Measurements from ENCODE around the gene SH3TC1. TPM values are rescaled to one million over a fixed set of nuclear protein-coding genes. Genes with fewer than 3 reads are reported as not detected.

The SH3TC1 gene
- total RNA-seq, 1 donor from 2014 or later = 73.1 TPM

DNA sequence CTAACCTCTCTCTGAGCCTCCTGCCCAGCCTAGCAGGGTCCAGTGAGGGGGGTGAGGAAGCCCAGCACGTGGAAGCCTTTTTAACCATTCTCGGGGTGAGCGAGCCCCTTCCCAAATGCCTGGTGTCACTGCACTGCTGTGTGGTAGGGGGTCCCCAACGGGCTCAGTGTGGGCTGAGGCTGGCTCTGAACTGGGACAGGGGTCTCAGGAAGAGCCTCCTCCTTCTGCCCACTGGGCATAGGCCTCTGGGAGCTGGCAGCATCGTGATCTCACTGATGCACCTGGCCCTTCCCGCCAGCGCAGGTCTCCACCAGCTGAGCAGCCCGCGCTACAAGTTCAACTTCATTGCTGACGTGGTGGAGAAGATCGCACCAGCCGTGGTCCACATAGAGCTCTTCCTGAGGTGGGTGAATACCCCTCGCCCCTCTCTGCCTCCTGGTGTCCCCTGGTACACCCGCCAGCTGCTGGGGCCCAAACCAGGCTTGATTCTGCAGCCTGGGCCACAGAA lies 83.1 kb downstream of the SH3TC1 start:
- DNase-seq (no peak), ATAC-seq (no peak)
- intact Hi-C loops (cut with DNase I) = no loop called here
- no peak overlapping the region for H3K27ac ChIP-seq
- no peaks in the 10 kb centered on the region for H3K36me3 ChIP-seq
- peaks cover 8% of the 10 kb centered on the region for H3K4me1 ChIP-seq
- H3K27me3 ChIP-seq (ENCODE audit: low read depth) = no peaks in the 10 kb centered on the region
- H3K4me3 ChIP-seq = no peak overlapping the region
- TF ChIP-seq, protein P1, sequence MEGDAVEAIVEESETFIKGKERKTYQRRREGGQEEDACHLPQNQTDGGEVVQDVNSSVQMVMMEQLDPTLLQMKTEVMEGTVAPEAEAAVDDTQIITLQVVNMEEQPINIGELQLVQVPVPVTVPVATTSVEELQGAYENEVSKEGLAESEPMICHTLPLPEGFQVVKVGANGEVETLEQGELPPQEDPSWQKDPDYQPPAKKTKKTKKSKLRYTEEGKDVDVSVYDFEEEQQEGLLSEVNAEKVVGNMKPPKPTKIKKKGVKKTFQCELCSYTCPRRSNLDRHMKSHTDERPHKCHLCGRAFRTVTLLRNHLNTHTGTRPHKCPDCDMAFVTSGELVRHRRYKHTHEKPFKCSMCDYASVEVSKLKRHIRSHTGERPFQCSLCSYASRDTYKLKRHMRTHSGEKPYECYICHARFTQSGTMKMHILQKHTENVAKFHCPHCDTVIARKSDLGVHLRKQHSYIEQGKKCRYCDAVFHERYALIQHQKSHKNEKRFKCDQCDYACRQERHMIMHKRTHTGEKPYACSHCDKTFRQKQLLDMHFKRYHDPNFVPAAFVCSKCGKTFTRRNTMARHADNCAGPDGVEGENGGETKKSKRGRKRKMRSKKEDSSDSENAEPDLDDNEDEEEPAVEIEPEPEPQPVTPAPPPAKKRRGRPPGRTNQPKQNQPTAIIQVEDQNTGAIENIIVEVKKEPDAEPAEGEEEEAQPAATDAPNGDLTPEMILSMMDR (IDR thresholded peaks at IDR 0.05) = no peak
- H3K9me3 ChIP-seq = no peaks in the 10 kb centered on the region

DNA sequence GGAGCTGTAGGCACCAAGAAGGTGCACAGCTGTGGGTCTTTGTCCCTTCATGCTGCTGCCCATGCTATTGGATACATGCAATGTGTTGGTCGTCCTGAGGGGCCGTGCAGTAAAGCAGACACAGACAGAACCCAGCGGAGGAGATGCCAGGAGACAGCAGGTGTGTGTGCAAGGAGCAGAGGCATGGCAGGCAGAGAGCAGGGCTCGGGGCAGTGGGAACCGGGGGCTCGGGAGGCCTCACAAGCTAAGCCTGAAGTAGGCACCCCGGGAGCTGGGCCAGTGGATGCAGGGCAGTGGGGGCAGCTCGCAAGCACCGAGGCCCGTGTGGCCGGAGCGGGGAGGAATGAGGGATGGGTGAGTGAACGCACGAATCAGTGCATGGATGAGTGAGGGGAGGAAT lies 83.7 kb downstream of the SH3TC1 start:
- intact Hi-C loops (cut with DNase I) = no loop called here
- H3K27me3 ChIP-seq (ENCODE audit: low read depth) = no peaks in the 10 kb centered on the region
- TF ChIP-seq, protein P1 (IDR thresholded peaks at IDR 0.05) = no peak
- no peak overlapping the region for H3K27ac ChIP-seq
- ATAC-seq (no peak), DNase-seq (no peak)
- H3K9me3 ChIP-seq = no peaks in the 10 kb centered on the region
- no peaks in the 10 kb centered on the region for H3K36me3 ChIP-seq
- no peak overlapping the region for H3K4me3 ChIP-seq
- peaks cover 4% of the 10 kb centered on the region for H3K4me1 ChIP-seq

DNA sequence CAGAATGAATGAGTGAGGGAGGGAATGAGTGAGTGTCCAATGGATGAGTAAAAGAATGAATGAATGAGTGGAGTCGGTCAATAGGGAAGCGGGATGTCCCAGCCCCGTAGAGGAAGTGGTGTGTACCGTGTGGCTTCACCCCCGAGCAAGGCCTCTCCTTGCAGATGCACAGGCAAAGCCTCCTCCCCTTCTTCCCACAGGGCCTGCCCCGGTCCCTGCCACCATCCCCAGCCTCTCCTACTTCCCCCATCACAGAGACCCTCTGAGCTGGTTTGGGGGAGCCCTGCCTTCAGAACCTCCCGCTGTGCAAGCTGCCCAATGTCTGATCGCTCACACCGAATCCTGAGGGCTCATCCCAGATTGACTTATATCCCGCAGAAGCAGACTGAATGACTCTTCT lies 84.1 kb downstream of the SH3TC1 start:
- Histone ChIP-seq H3K36me3 (no peaks in the 10 kb centered on the region), H3K9me3 (no peaks in the 10 kb centered on the region), H3K4me1 (peaks cover under 1% of the 10 kb centered on the region), H3K27me3 (ENCODE audit: low read depth) (no peaks in the 10 kb centered on the region), H3K4me3 (no peak overlapping the region), H3K27ac (no peak overlapping the region)
- TF ChIP-seq, protein P1 (IDR thresholded peaks at IDR 0.05) = no peak
- intact Hi-C loops (cut with DNase I) = no loop called here
- DNase-seq (no peak), ATAC-seq (no peak)

DNA sequence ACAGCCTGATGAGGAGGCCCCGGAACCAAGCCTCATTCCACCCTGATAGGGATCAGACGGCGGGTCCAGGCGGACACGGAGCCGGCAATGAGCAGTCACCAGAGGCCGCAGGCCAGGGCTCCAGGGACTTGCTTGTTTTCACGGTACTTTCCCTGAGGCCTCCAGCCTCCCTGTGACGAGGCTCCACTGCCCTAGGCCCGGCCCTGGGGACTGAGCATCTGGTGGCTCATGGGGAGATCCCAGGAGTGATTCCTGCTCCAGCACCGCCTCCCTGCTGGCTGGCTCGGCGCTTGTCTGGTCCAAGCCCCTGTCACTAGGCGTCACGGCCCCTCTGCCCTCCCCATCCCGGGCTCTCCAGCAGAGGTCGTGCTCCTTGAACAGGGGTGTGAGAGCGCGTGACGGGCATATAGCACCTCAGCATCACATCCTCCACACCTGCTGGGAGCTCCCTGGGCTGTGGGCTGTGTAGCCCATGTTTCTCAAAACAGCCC lies 84.6 kb downstream of the SH3TC1 start:
- Histone ChIP-seq H3K36me3 (no peaks in the 10 kb centered on the region), H3K4me3 (no peak overlapping the region), H3K27me3 (ENCODE audit: low read depth) (no peaks in the 10 kb centered on the region), H3K9me3 (no peaks in the 10 kb centered on the region), H3K4me1 (no peaks in the 10 kb centered on the region), H3K27ac (no peak overlapping the region)
- DNase-seq (no peak), ATAC-seq (no peak)
- TF ChIP-seq, protein P1 (IDR thresholded peaks at IDR 0.05) = no peak
- intact Hi-C loops (cut with DNase I) = no loop called here

DNA sequence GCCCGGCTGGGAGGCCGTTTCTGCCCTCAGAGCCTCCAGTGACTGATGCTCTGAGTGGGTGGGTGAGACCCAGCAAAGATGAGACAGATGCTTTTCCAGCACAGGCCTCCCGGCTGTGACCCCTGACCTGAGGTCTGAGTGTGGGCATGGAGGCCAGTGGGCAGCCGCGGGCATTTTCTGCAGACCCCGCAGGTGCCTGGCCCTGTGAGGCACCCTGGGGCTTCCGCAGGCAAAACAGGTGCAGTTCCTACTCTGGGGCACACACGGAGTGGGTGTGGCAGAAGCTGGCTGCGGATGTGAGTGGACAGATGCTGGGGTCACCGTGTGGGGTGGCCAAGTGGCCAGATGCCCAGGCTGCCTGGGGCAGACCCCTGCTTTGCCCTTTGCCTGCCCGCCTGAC lies 85.3 kb downstream of the SH3TC1 start:
- Histone ChIP-seq H3K9me3 (no peaks in the 10 kb centered on the region), H3K27ac (no peak overlapping the region), H3K4me1 (no peaks in the 10 kb centered on the region), H3K27me3 (ENCODE audit: low read depth) (no peaks in the 10 kb centered on the region), H3K36me3 (no peaks in the 10 kb centered on the region), H3K4me3 (no peak overlapping the region)
- ATAC-seq (no peak), DNase-seq (no peak)
- TF ChIP-seq, protein P1 (IDR thresholded peaks at IDR 0.05) = no peak
- intact Hi-C loops (cut with DNase I) = no loop called here
